ENCODE data around the gene DCAF10.

Gene DCAF10

DNA sequence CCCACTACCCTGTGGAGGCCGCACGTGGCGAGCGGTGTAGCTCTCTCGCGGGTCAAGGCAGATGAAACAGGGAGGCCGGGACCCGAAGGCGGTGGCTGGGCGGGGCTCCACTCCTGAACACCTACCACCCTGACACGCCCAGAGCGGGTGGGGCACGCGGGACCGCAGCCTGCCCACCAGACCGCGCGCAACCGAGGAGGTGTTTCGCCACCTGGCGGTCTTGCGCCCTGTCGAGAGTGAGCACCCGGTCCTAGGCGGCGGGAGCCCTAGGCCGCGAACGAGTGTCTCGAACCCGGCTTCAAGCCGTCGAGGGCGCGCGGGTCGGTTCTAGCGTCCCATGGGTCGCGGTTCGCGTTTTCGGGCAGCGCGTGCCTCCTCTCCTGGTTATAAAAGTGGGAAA, 13.5 kb upstream of the DCAF10 start:
- in situ Hi-C loops (cut with HindIII; ENCODE audit: low pct_ligation_motif_present, low sequenced_read_pairs) = no loop called here
- H3K4me3 ChIP-seq (ENCODE audit: low read depth, low read length) = no peak overlapping the region
- no peak for DNase-seq
- no peaks in the 10 kb centered on the region for H3K27me3 ChIP-seq (replicated peaks)
- H3K36me3 ChIP-seq (replicated peaks) = peaks cover 7% of the 10 kb centered on the region
- TF ChIP-seq, protein P1, sequence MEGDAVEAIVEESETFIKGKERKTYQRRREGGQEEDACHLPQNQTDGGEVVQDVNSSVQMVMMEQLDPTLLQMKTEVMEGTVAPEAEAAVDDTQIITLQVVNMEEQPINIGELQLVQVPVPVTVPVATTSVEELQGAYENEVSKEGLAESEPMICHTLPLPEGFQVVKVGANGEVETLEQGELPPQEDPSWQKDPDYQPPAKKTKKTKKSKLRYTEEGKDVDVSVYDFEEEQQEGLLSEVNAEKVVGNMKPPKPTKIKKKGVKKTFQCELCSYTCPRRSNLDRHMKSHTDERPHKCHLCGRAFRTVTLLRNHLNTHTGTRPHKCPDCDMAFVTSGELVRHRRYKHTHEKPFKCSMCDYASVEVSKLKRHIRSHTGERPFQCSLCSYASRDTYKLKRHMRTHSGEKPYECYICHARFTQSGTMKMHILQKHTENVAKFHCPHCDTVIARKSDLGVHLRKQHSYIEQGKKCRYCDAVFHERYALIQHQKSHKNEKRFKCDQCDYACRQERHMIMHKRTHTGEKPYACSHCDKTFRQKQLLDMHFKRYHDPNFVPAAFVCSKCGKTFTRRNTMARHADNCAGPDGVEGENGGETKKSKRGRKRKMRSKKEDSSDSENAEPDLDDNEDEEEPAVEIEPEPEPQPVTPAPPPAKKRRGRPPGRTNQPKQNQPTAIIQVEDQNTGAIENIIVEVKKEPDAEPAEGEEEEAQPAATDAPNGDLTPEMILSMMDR (IDR thresholded peaks at IDR 0.05; ENCODE audit: low read depth, low read length, missing control alignments) = no peak
- H3K27ac ChIP-seq = no peak overlapping the region

DNA sequence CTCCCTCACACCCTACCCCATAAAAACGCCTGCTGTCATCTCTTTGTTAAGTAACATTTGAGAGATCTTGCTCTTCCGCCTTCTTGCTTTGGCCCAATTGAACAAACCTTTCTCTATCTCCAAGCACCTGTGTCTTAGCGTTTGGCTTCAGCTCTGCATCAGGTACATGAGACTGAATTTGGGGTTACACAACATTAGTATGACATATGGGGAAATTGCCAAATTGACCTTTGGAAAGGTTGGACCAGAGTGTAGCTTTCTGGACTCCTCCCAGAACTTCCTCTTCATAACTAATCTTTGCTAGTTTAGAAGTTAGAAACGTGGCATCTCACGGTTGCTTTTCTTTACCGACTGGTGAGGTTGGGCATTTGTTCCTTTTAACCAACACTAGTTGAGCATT, 12.3 kb upstream of the DCAF10 start:
- Histone ChIP-seq H3K27ac (no peak overlapping the region), H3K4me3 (ENCODE audit: low read depth, low read length) (no peak overlapping the region), H3K36me3 (replicated peaks) (no peaks in the 10 kb centered on the region), H3K27me3 (replicated peaks) (no peaks in the 10 kb centered on the region)
- DNase-seq = no peak
- in situ Hi-C loops (cut with HindIII; ENCODE audit: low pct_ligation_motif_present, low sequenced_read_pairs) = no loop called here
- TF ChIP-seq, protein P1 (IDR thresholded peaks at IDR 0.05; ENCODE audit: low read depth, low read length, missing control alignments) = no peak

DNA sequence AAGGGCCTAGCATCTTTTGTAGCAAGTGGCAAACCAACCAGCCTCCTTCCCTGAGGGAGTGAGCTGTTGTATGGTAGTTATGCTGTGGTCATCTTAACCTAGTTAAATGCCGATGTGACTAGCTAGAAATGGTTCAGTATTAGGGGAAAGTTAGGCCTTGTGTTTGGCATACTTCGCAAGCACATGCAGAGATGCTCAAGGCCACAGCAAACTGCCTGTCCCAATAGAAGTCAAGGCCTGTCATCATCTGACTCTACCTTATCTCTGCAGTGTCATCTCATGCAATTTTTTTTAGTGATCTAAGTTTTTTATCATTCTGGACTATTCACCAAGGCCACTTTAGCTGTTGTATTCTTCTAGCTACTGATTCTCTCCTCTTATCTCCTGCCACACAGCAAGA, 10.5 kb upstream of the DCAF10 start:
- no peak overlapping the region for H3K4me3 ChIP-seq (ENCODE audit: low read depth, low read length)
- DNase-seq = no peak
- no peaks in the 10 kb centered on the region for H3K36me3 ChIP-seq (replicated peaks)
- in situ Hi-C loops (cut with HindIII; ENCODE audit: low pct_ligation_motif_present, low sequenced_read_pairs) = no loop called here
- H3K27me3 ChIP-seq (replicated peaks) = no peaks in the 10 kb centered on the region
- TF ChIP-seq, protein P1 (IDR thresholded peaks at IDR 0.05; ENCODE audit: low read depth, low read length, missing control alignments) = no peak
- H3K27ac ChIP-seq = no peak overlapping the region

DNA sequence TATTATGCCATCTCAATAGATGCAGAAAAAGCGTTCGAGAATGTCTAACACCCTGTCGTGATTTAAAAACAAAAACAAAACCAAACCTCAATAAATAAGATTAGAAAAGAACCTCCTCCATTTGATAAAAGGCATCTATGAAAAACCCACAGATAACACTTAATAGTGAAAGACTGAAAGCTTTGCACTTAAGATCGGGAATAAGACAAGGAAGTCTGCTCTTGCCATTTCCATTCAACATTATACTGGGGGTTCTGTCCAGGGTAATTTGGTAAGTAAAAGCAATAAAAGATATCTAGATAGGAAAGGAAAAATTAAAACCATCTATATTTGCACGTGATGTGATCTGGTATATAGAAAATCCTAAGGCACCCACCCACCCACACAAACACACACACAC, 8.5 kb upstream of the DCAF10 start:
- Histone ChIP-seq H3K4me3 (ENCODE audit: low read depth, low read length) (no peak overlapping the region), H3K27me3 (replicated peaks) (no peaks in the 10 kb centered on the region), H3K36me3 (replicated peaks) (no peaks in the 10 kb centered on the region), H3K27ac (no peak overlapping the region)
- no peak for DNase-seq
- TF ChIP-seq, protein P1 (IDR thresholded peaks at IDR 0.05; ENCODE audit: low read depth, low read length, missing control alignments) = no peak
- in situ Hi-C loops (cut with HindIII; ENCODE audit: low pct_ligation_motif_present, low sequenced_read_pairs) = no loop called here

DNA sequence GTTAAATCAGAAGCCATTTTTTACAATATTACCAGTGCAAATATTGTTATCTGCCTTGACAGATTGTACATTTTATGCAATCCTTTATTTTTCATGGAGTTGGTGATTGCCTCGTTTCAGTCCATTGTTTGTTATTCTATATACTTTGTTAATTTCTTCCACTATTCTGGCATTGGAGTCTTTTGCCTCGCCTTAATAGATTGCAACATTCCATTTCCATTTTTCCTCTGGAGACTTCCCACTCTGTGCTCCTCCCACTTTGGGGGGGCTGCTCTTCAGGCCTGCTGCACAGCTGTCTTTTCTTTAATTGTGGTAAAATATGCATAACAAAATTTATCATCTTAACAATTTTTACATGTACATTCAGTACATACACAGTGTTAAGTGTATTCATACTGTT, 4.4 kb upstream of the DCAF10 start:
- Histone ChIP-seq H3K4me3 (ENCODE audit: low read depth, low read length) (no peak overlapping the region), H3K27me3 (replicated peaks) (no peaks in the 10 kb centered on the region), H3K36me3 (replicated peaks) (no peaks in the 10 kb centered on the region), H3K27ac (no peak overlapping the region)
- TF ChIP-seq, protein P1 (IDR thresholded peaks at IDR 0.05; ENCODE audit: low read depth, low read length, missing control alignments) = no peak
- in situ Hi-C loops (cut with HindIII; ENCODE audit: low pct_ligation_motif_present, low sequenced_read_pairs) = no loop called here
- DNase-seq = no peak

DNA sequence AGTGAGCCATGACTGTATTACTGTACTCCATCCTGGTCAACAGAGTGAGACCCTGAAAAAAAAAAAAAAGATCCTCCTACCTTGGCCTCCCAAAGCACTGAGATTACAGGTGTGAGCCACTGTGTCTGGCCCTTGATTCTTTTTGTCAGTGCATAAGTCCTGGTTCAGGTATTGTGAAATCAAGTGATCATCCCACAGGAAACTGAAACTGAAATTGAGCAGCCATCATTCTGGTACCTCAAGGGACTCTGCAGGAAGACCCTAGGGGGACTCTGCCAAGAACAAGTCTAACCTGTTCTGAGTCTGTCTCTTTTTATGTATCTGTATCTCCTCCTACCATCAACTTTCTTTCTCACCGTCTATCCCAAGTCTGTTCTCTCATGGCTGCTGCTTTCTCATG, 1.9 kb upstream of the DCAF10 start:
- no peaks in the 10 kb centered on the region for H3K27me3 ChIP-seq (replicated peaks)
- no peak overlapping the region for H3K4me3 ChIP-seq (ENCODE audit: low read depth, low read length)
- H3K36me3 ChIP-seq (replicated peaks) = no peaks in the 10 kb centered on the region
- in situ Hi-C loops (cut with HindIII; ENCODE audit: low pct_ligation_motif_present, low sequenced_read_pairs) = no loop called here
- no peak overlapping the region for H3K27ac ChIP-seq
- no peak for DNase-seq
- TF ChIP-seq, protein P1 (IDR thresholded peaks at IDR 0.05; ENCODE audit: low read depth, low read length, missing control alignments) = no peak
